H1 (cell line): ENCODE results near the gene CCPG1. TPM values are rescaled to one million over a fixed set of nuclear protein-coding genes. Genes with fewer than 3 reads are reported as not detected.

Experiments
- CTCF ChIA-PET: fragments of 300-600 bp; sonication (Branson Sonifier 250); formaldehyde crosslinking; loops from one replicate; lab custom pipeline; 2021; ENCODE audit not compliant: partially characterized antibody; lab: Charles Lee
- POLR2A ChIA-PET: fragments of 300-600 bp; sonication (Branson Sonifier 250); formaldehyde crosslinking; loops from one replicate; lab custom pipeline; 2021; ENCODE audit warnings: inconsistent platforms; ENCODE audit not compliant: partially characterized antibody; lab: Charles Lee
- DNase-seq, 2 experiments: peaks; one replicate each; pipeline versions ENCODE4 v3.0.0 to v3.0.0-alpha.2; 2010 to 2022; ENCODE audit warnings: low spot score in 2 of 2, low read depth in 1 of 2, mixed read lengths in 1 of 2
- FAIRE-seq: peaks from 2 replicates; lab custom pipeline; 2011; peaks lifted over from hg19 to GRCh38; lab: Jason Lieb, UNC
- H2AFZ ChIP-seq: 2 replicates; pipeline ENCODE4 v1.8.1; 2012; ENCODE audit warnings: low read length, inconsistent platforms
- H2AK5ac ChIP-seq: 2 replicates; pipeline ENCODE4 v1.6.1; 2013; ENCODE audit warnings: low read depth, low read length
- H2BK120ac ChIP-seq: replicated peaks from 2 replicates; pipeline ENCODE3; 2013; ENCODE audit warnings: low read depth, low read length, inconsistent platforms
- H2BK12ac ChIP-seq: 2 replicates; pipeline ENCODE4 v1.6.1; 2013; ENCODE audit warnings: low read depth, low read length
- H2BK15ac ChIP-seq: 2 replicates; pipeline ENCODE4 v1.6.1; 2013; ENCODE audit warnings: low read length
- H2BK20ac ChIP-seq: 2 replicates; pipeline ENCODE4 v1.6.1; 2013; ENCODE audit warnings: low read length
- H2BK5ac ChIP-seq: 2 replicates; pipeline ENCODE4 v1.6.1; 2013; ENCODE audit warnings: low read depth, low read length
- H3K14ac ChIP-seq: 2 replicates; pipeline ENCODE4 v1.6.1; 2013; ENCODE audit warnings: inconsistent platforms; ENCODE audit not compliant: insufficient read length
- H3K18ac ChIP-seq: 2 replicates; pipeline ENCODE4 v1.6.1; 2013; ENCODE audit warnings: low read length; ENCODE audit errors: extremely low read depth
- H3K23ac ChIP-seq: 2 replicates; pipeline ENCODE4 v1.6.1; 2013; ENCODE audit warnings: inconsistent platforms; ENCODE audit not compliant: insufficient read length
- H3K23me2 ChIP-seq: 2 replicates; pipeline ENCODE4 v1.6.1; 2013; ENCODE audit warnings: low read depth, low read length
- H3K27ac ChIP-seq: 2 replicates; pipeline ENCODE4 v1.6.1; 2011; ENCODE audit warnings: low read depth, low read length, inconsistent platforms
- H3K27me3 ChIP-seq, 4 experiments: replicated peaks in 1 of 4; 1 replicate in 1 of 4; 2 replicates in 3 of 4; pipeline versions ENCODE4 v1.6.1 to v1.8.1; 2011 to 2013; ENCODE audit warnings: low read length in 3 of 4, mild to moderate bottlenecking in 3 of 4, inconsistent platforms in 2 of 4, mixed read lengths in 2 of 4, moderate library complexity in 1 of 4; ENCODE audit not compliant: control insufficient read depth in 3 of 4, insufficient read depth in 3 of 4; ENCODE audit errors: extremely low read depth in 1 of 4
- H3K36me3 ChIP-seq, 4 experiments: 2 replicates each; pipeline versions ENCODE4 v1.6.1 to v1.8.1; 2011 to 2013; ENCODE audit warnings: mild to moderate bottlenecking in 4 of 4, low read length in 3 of 4, moderate library complexity in 2 of 4, control low read depth in 1 of 4, inconsistent platforms in 1 of 4; ENCODE audit not compliant: insufficient read depth in 4 of 4, control insufficient read depth in 2 of 4
- H3K4ac ChIP-seq: replicated peaks from 2 replicates; pipeline ENCODE3; 2013; ENCODE audit warnings: low read length, low read depth, mixed read lengths, inconsistent platforms; ENCODE audit not compliant: insufficient read length
- H3K4me1 ChIP-seq, 4 experiments: replicated peaks in 1 of 4; 1 replicate in 1 of 4; 2 replicates in 3 of 4; pipeline versions ENCODE4 v1.6.1 to v1.8.1; 2011 to 2013; ENCODE audit warnings: low read length in 3 of 4, inconsistent platforms in 2 of 4, mixed read lengths in 1 of 4; ENCODE audit not compliant: insufficient read depth in 4 of 4, control insufficient read depth in 3 of 4
- H3K4me2 ChIP-seq, 2 experiments: 2 replicates each; pipeline versions ENCODE4 v1.6.1 to v1.8.1; 2011 to 2013; ENCODE audit warnings: low read depth in 2 of 2, low read length in 2 of 2, control low read depth in 1 of 2, inconsistent platforms in 1 of 2, mild to moderate bottlenecking in 1 of 2; ENCODE audit not compliant: insufficient read depth in 1 of 2
- H3K4me3 ChIP-seq, 4 experiments: fragments of 200-600, 300-600 bp in 1 of 4; sonication (generic), shearing (Covaris generic), sonication (Bioruptor Twin) in 1 of 4; 2 replicates each; pipeline versions ENCODE4 v1.5.1 to v1.8.1; 2011 to 2016; ENCODE audit warnings: low read length in 4 of 4, low read depth in 3 of 4, control low read depth in 2 of 4, inconsistent platforms in 2 of 4, mild to moderate bottlenecking in 2 of 4, mixed read lengths in 1 of 4, moderate library complexity in 1 of 4; ENCODE audit not compliant: insufficient read depth in 2 of 4; ENCODE audit errors: extremely low read depth in 1 of 4
- H3K56ac ChIP-seq: replicated peaks from 2 replicates; pipeline ENCODE3; 2013; ENCODE audit warnings: low read depth, mild to moderate bottlenecking, mixed read lengths, low read length, inconsistent platforms; ENCODE audit not compliant: insufficient read length
- H3K79me1 ChIP-seq: 2 replicates; pipeline ENCODE4 v1.6.1; 2013; ENCODE audit warnings: low read depth, low read length, control low read depth
- H3K79me2 ChIP-seq, 2 experiments: 2 replicates each; pipeline versions ENCODE4 v1.6.1 to v1.8.1; 2012 to 2013; ENCODE audit warnings: low read length in 2 of 2, mild to moderate bottlenecking in 2 of 2, inconsistent platforms in 1 of 2; ENCODE audit not compliant: insufficient read depth in 2 of 2, control insufficient read depth in 1 of 2
- H3K9ac ChIP-seq, 4 experiments: replicated peaks in 1 of 4; 1 replicate in 1 of 4; 2 replicates in 3 of 4; pipeline versions ENCODE4 v1.6.1 to v1.8.1; 2011 to 2013; ENCODE audit warnings: low read depth in 3 of 4, low read length in 3 of 4, control low read depth in 2 of 4, mild to moderate bottlenecking in 2 of 4, moderate library complexity in 2 of 4, inconsistent platforms in 1 of 4; ENCODE audit errors: extremely low read depth in 1 of 4
- H3K9me3 ChIP-seq, 2 experiments: 2 replicates each; pipeline versions ENCODE4 v1.6.1 to v1.8.1; 2012 to 2013; ENCODE audit warnings: mild to moderate bottlenecking in 2 of 2, moderate library complexity in 2 of 2, control low read depth in 1 of 2, inconsistent platforms in 1 of 2, low read depth in 1 of 2, low read length in 1 of 2, mixed read lengths in 1 of 2; ENCODE audit not compliant: insufficient read depth in 2 of 2
- H4K20me1 ChIP-seq, 2 experiments: replicated peaks in 1 of 2; 2 replicates each; pipeline versions ENCODE3 to v1.8.1; 2011 to 2013; ENCODE audit warnings: inconsistent platforms in 2 of 2, low read length in 2 of 2, mild to moderate bottlenecking in 1 of 2; ENCODE audit not compliant: insufficient read depth in 2 of 2, control insufficient read depth in 1 of 2
- H4K5ac ChIP-seq: 2 replicates; pipeline ENCODE4 v1.6.1; 2013; ENCODE audit warnings: low read length, low read depth, mixed read lengths, inconsistent platforms; ENCODE audit not compliant: insufficient read length
- H4K8ac ChIP-seq: 2 replicates; pipeline ENCODE4 v1.8.0; 2013; ENCODE audit warnings: mild to moderate bottlenecking, moderate library complexity, low read length, inconsistent platforms; ENCODE audit not compliant: insufficient read depth; ENCODE audit errors: extremely low read depth
- H4K91ac ChIP-seq: replicated peaks from 2 replicates; pipeline ENCODE3; 2013; ENCODE audit warnings: low read length, mixed read lengths, inconsistent platforms; ENCODE audit not compliant: insufficient read length
- CHD2 ChIP-seq: IDR thresholded peaks from 2 replicates; pipeline ENCODE4 v1.6.1; 2012; ENCODE audit warnings: low read length, improper control_type of control experiment
- SIN3A ChIP-seq, 2 experiments: IDR thresholded peaks in 1 of 2; conservative IDR thresholded peaks in 1 of 2; 2 replicates each; pipeline ENCODE4 v1.6.1; 2011 to 2012; ENCODE audit warnings: low read length in 2 of 2, improper control_type of control experiment in 1 of 2, low read depth in 1 of 2, mild to moderate bottlenecking in 1 of 2
- polyA plus RNA-seq, 7 experiments: library from polyadenylated mRNA; depleted of rRNA in 3 of 7; stranded (reverse) in 5 of 7; unstranded in 2 of 7; fragments of >200 nt in 5 of 7; fragments of 200-250 nt in 2 of 7; gene quantifications; 1 replicate in 5 of 7; 2 replicates in 1 of 7; 4 replicates in 1 of 7; pipeline versions ENCODE4 v1.2.1 to v1.2.3, GENCODE V29; 2011 to 2013; ENCODE audit warnings: missing spikeins in 2 of 7, mixed read lengths in 2 of 7
- total RNA-seq: library from RNA; stranded (reverse); fragmentation: NEBNext Ultra II Directional; extraction: Animal tissue kit (Norgen Biotek cat#: 25700); gene quantifications from 2 replicates; pipeline ENCODE4 v1.2.1, GENCODE V29; 2021

The CCPG1 gene
- total and polyA plus RNA-seq, 2 of the 8 experiments (the other 6 are each of a cell fraction or from before 2014, with no cell fraction given), result 2.3 to 13.2 TPM

DNA sequence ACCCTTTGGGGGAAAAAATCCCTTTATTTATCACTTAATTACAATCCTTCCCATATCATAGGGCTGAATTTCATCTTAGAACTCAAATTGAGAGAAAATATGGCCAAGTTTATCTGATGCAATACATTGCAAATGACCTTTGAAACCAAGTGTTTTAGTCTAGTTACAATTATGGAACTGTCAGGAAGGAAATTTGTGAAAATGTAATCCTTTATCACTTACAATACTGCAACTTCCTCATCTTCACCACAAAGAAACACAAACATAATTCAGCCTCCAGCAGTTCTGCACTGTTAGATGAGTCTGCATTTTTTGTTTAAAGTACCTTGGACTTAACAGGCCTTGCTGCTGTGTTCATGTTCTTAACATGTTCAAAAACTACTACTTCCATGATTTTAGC is 4.6 kb downstream of the CCPG1 start:
- Histone ChIP-seq H2BK20ac (no peak overlapping the region), H4K91ac (no peak overlapping the region), H3K9ac (no peak overlapping the region), H3K27ac (no peak overlapping the region), H3K14ac (no peak overlapping the region), H3K4ac (no peak overlapping the region), H4K5ac (no peak overlapping the region), H3K79me1 (no peaks in the 10 kb centered on the region), H2BK15ac (no peak overlapping the region), H3K4me2 (no peak overlapping the region), H3K36me3 (no peaks in the 10 kb centered on the region), H4K20me1 (no peaks in the 10 kb centered on the region), H3K4me3 (no peak overlapping the region), H2BK5ac (no peak overlapping the region), H4K8ac (no peak overlapping the region), H3K79me2 (no peaks in the 10 kb centered on the region), H2BK120ac (no peak overlapping the region), H2BK12ac (no peak overlapping the region), H3K27me3 (no peaks in the 10 kb centered on the region), H3K4me1 (no peaks in the 10 kb centered on the region; a peak in 1 of 7 replicates), H3K23me2 (peaks cover 8% of the 10 kb centered on the region; the same call in 1 of the 2 replicates), H3K56ac (no peak overlapping the region), H3K18ac (no peak overlapping the region), H3K23ac (no peak overlapping the region), H2AFZ (no peak overlapping the region), H3K9me3 (no peaks in the 10 kb centered on the region), H2AK5ac (no peak overlapping the region)
- DNase-seq (no peak), FAIRE-seq (no peak)
- POLR2A ChIA-PET, result interaction anchor here (1.6 kb wide), 1 partner anchor 207 kb away, joined by 5 read pairs; the partner anchor contains the start of gene RSL24D1
- TF ChIP-seq SIN3A (conservative IDR thresholded peaks at IDR 0.05 in 1 of 2, IDR thresholded peaks at IDR 0.05 in 1 of 2; ENCODE audit: low read depth in 1 of 2, low read length in 2 of 2) (no peak), CHD2 (no peak)
- CTCF ChIA-PET, result no interaction called here
